Peyer's patch (tissue), 4 donors: ENCODE measurements around the gene ALDH1L1.

Experiments
- CTCF ChIP-seq, 6 experiments: fragments of 450-650 bp in 4 of 6; fragments of 200-600 bp in 2 of 6; sonication (generic) in 1 of 6; IDR thresholded peaks; one replicate each; pipeline ENCODE4 v1.5.1; 2017 to 2019; ENCODE audit warnings: antibody characterized with exemption in 6 of 6, mild to moderate bottlenecking in 3 of 6, moderate library complexity in 1 of 6
- POLR2A ChIP-seq, 2 donors: fragments of 450-650 bp; IDR thresholded peaks; one replicate each; pipeline ENCODE4 v1.5.1; 2017; ENCODE audit warnings: antibody characterized with exemption in 2 of 2, mild to moderate bottlenecking in 2 of 2, moderate library complexity in 2 of 2

DNA sequence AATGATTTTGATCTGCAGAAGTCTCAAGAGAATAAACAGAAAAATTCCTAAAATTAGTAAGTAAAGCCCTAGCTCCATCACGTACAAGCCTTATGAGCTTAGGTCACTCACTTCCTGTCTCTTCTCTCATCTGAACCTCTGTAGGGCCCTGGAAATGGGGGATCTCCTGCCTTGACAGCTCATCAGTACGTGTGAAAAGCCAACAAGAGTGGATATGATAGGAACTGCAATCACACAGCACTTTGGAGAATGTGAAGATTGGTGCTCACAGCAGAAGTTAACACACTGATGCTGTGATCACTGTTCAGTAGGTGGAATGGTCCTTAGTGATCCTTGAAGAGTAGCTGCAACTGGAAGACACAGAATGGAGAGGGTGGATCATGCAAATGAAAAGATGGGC is 27.8 kb upstream of the ALDH1L1 start:
- TF ChIP-seq CTCF (IDR thresholded peaks at IDR 0.05): no peak
- no peak for TF ChIP-seq POLR2A (IDR thresholded peaks at IDR 0.05)
